Measurements from ENCODE around the gene GALNT9.
"Not testable (repeated sequence)": the region's sequence is repeated elsewhere in the genome, so short reads cannot be mapped to it uniquely, and the experiment has no call there.

The GALNT9 gene

DNA sequence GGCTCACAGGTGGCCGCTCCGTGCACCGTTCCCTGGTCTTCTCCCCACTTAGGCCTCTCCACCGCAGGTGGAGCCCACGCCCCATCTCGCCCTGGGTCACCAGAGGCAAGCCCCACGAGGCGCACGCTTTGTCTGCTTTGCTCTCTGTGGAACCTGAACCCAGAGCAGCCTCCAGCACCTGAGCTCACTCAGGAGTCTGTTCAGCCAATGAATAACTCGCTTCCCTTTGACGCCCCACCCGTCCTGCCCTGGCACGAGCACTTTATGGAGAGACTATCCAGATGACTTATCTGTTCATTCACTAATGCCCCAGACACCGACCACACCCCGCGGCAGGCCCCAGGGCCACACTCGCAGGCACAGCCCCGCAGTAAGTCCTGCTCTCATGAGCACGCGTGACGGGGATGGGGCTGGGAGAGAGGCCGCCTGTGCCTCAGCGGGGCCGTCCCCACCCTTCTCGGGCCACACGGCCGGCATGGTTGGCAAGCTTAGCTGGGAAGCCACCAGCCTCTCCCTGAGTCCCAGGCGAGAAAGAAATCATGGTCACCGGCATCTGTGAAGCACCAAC is 100.1 kb downstream of the GALNT9 start:
- no peak for DNase-seq

DNA sequence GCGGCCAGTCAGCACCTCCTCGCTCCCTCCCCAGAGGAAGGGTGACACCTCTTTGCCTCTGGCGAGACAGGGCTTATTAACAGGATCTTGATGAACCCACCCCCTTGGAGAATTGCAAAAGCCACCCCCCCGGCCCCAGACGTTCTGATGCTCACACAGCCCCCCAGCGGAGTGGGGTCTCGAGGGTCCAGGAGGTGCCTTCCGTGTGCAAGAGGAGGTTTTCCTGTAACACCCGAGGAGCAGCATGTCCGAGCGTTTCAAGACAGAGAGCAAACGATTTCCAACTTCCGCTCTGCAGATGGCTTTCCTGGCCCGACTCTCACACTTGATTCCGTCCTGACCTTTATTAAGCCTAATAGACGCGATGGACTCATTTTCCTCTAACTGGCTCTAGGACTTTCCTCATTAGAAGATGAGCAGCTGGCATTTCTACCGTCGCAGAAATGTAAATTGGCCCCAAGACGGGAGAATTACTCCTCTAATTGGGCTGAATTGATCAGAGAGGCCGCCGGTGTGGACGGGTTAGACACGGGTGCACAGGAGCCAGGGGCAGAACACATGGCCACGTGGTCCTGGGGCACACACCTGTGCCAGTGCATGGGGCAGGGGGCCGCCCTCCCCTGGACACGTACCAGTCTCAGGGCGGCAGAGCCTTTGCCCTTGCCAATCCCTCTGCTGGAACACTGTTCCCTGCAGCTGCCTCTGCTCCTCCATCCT is 100.8 kb downstream of the GALNT9 start:
- no peak for DNase-seq

DNA sequence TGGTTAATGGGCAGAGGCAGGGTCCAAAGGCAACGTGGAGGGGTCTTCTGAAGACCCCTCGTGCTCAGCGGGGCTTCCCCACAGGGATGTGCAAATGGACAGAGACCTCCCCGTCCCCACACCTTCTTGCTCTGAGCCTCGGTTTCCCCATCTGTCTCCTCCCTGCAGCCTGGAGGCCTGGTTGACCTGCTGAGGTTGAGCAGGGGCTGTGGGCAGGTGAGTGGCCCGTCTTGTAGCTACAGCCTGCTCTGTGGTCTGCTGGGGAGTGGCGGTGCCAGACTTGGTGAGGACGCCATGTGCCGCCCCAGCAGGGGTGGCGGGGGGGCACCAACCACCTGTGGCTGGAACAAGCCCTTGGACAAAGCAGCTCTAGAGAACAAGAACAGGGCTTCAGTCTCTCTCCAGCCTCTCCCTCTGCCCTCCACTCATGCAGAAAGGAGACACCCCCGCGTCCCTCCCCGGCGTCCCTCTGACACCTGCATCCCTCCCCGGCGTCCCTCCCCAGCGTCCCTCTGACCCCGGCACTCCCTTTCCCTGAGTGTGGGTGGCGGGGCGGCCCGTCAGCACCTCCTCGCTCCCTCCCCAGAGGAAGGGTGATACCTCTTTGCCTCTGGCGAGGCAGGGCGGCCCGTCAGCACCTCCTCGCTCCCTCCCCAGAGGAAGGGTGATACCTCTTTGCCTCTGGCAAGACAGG is 101.5 kb downstream of the GALNT9 start:
- DNase-seq: no peak

DNA sequence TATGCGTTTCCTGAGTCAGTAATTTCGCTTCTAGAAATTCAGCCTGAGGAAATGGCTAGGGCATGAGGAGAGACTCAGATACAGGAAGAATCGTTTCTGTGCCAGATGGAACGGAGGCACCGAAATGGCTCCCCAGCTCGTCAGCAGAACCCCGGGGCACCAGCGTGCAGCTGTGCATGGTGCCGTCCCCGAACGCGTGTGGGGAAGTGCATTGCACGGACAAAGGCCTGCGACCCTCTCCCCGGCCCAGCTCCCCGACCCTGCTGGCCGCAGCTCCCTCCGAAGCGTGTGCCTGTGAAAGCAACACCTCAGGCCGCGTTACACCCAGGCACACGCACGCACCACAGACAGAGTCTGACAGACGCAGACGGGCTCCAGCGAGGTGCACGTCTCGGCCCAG is 102.3 kb downstream of the GALNT9 start:
- DNase-seq: no peak

DNA sequence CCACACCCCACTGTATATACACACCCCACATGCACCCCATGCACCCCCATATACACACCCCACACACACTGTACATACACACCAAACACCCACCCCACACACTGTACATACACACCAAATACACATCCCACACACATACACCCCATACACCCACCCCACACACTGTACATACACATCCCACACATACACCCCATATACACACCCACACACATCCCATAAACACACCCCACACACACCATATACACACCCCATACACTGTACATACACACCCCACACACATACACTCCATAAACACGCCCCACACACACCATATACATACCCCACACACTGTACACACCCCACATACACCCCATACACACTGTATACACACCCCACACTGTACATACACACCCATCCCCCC is 102.8 kb downstream of the GALNT9 start:
- no peak for DNase-seq

DNA sequence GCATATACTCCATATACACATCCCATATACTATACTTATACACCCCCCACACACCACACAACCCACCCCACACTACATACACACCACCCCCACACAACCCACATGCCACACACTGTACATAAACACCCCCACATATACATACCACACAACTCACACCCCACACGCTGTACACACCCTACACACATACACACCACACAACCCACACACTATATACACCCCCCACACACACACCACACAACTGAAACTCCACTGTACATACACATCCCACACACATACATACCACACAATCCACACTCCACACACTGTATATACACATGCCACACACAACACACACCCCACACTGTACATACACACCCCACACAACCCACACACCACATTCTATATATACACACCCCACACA is 104.2 kb downstream of the GALNT9 start:
- DNase-seq: no peak

DNA sequence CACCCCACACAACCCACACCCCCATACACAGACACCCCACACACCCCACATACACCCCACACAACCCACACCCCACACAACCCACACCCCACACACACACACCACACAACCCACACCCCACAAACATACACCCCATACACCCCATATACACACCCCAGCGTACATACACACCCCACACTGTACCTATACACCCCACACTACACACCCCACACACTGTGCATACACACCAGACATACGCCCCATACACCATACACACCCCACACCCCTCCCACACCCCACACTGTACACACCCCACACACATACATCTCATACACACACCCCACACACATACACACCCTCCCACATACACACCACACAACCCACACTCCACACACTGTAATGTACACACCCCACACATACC is 104.9 kb downstream of the GALNT9 start:
- no peak for DNase-seq

DNA sequence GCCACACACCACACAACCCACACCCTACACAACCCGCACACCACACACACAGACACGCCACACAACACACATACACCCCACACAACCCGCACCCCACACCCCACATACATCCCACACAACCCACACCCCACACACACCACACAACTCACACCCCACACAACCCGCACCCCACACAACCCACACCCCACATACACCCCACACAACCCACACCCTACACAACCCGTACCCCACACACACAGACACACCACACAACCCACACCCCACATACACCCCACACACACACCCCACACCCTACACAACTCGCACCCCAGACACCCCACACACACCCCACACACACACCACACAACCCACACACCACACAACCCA is 106.6 kb downstream of the GALNT9 start:
- DNase-seq: no peak

DNA sequence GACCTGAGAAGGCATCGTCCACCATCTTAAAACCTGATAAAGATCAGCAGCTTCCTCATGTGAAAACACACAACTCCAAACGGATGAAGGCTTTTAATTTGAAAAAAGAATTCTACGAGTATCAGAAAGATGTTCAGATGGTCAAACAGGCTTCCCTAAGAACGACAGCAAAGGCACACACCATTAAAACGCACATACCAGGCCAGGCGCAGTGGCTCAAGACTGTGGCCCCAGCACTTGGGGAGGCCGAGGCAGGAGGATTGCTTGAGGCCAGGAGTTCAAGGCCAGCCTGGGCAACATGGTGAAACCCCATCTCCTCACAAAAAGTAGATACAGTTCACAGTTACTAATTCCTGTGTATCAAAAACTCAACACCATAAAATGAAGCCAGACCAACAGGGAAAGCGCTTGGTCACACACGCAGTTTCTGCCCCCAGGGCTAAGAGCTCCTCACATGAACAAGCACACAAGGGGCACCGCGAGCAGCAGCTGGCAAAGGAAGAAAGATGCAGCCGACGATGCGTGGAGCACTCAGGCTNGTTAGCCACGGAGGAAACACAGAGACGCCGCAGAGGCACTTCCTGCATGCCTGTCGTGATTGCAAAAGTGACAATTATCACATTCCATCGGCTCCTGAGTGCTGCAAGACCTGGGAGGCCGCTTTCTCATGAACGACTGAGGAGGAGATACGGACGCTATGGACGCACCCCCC is 107.1 kb downstream of the GALNT9 start:
- no peak for DNase-seq

DNA sequence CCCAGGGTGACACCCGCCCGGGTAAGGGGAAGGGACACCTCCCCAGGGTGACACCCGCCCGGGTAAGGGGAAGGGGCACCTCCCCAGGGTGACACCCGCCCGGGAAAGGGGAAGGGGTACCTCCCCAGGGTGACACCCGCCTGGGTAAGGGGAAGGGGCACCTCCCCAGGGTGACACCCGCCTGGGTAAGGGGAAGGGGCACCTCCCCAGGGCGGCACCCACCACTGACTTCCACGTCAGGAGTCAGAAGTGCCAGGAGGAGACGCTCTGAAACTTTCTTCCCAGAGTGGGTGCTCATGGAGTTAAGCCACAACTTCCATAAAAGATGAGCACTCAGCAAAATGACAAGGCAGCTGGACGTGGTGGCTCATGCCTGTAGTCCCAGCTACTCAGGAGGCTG is 109.6 kb downstream of the GALNT9 start:
- DNase-seq: not testable (repeated sequence)

DNA sequence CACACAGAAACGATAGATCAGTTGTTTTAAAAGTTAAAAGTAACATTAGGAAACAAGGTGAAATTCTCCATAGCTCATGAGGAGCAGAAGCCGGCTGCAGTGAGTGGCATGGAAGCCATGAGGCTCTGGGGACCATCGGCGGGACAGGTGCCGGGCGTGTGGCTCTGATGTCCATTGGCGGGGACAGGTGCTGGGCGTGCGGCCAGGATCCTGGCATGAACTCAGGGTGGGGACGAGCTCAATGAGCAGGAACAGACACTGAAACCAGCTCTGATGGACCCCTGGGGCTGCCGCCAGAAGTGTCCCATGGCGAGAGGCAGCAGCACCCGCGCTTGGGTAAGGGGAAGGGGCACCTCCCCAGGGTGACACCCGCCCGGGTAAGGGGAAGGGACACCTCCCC is 110.1 kb downstream of the GALNT9 start:
- DNase-seq: no peak

DNA sequence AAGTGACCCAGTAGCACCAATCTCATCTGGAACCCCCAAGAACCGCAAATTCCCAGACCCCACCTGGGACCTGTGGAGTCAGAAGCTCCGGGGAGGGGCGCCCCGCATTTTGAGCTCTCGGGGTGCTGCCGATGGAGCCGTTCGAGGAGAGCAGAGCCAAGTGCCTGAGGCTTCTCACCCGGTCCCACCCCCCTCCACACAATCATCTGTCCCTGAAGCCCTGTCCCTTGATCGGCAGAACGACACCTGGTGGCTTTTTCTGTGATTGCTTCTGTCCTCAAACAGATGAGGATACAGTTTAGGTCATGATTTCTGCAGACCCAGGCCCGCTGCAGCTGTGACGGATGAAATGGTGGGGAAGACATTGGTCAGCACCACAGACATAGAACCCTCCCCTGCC is 110.5 kb downstream of the GALNT9 start:
- no peak for DNase-seq

DNA sequence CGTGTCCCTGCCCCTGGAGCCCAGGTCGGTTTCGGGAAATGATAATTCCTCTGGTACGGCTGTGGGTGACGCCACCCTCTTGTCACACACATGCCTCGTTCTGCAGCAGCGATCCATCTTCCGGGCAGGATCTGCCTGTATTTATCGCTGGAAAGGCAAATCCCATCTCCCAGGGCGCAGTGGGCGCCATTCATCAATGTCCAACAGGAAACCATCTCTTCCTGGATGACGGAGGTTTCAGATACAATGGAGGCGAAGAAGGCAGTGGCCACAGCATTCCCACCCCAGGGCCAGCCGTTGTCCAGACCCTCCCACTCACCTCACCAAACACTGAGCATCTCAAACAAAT is 110.9 kb downstream of the GALNT9 start:
- DNase-seq: no peak

DNA sequence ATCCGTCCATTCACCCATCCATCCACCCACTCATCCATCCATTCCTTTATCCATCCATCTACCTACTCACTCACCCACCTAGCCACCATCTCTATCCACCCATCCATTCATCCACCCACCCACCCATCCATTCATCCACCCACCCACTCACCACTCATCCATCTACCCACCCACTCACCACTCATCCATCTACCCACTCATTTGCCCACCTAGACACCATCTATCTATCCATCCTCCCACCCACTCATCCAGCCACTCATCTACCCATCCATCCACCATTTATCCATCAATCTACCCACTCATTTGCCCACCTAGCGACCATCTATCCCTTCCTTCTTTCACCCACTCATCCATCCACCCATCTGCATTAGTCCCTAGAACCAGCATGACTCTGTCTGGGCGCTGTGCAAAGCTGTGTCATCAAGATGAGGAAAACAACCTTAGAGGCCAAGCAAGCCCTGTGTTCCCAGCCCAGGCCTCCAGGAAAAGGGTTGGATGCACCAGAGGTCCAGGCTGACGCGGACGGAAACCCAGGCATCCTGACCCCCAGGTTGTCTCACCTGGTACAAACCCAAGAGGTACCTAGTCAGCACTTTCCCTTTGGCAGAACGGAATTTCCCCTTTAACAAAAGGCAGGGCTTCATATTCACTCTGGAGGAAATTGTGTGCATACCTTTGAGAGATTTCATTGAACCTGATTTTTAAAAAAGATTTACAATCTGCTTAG is 111.4 kb downstream of the GALNT9 start:
- DNase-seq: no peak

DNA sequence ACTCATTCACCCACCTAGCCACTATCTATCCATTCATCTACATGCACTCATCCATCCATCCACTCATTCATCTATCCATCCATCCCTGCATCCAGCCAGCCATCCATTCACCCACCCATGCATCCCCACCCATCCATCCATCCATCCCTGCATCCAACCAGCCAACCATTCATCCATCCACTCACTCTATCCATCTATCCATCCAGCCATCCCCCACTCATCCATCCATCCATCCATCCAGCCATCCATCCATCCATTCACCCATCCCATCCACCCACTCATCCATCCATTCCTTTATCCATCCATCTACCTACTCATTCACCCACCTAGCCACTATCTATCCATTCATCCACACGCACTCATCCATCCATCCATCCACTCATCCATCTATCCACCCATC is 112.0 kb downstream of the GALNT9 start:
- DNase-seq: no peak

DNA sequence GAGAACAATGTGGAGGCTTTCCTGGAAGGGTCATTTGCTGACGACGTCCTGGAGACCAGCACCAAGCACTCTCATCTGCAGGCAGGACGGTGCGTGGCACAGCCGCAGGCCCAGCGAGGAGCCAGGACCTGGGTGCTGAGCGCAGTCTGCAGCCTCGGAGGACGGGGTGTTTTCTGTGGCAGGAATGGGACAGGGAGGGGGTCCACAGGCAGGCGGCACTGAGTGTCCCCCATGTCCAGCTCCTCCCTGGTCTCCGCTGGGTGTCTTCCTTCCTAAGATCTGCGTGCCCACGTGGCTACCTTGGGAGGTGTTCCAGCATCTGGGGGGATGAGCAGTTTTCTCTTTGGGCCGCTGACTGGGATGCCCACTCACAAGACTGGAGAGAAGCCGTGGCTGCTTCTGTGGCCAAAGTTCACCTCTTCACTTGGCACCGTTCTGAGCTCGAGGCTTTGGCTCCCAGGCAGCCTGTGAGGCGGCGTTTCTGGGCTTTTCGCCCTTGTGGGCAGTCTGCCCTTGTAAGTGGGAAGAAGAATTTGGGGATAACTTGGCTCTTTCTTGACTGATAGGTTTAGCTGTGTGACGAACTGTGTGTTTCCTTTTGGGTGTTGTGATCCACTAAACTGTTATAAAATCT is 112.9 kb downstream of the GALNT9 start:
- DNase-seq: no peak

DNA sequence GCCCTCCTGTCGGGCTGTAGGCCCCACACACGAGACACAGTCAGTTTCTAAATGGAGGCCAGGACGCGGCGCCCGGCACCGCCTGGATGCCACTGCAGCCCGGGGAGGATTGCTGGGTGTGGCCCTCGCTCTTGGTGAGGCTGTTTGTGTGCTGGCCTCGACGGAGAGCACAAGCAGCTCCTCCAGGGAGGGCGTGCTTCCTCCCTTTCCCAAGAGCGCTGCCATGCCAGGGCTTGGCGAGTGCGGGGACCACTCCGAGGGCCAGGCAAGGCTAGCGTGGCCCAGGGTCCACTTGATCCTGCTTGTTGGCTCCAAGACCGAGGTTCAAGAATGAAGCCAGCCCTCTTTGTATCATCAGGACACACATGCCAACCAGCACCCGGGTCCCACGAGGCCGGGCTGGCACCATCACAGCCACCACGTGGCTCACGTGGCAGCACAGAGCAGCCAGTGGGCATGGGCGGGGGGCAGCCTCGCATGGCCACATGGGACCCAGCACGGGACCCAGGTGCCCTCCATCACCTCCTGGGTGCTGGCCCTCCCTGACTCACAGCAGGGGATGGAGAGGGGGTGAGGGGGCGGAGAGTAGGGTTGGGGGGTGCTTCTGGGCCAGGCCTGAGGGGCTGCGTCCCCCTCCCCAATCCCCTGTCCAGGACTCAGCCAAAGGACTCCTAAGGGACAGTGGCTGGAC is 113.9 kb downstream of the GALNT9 start:
- no peak for DNase-seq

DNA sequence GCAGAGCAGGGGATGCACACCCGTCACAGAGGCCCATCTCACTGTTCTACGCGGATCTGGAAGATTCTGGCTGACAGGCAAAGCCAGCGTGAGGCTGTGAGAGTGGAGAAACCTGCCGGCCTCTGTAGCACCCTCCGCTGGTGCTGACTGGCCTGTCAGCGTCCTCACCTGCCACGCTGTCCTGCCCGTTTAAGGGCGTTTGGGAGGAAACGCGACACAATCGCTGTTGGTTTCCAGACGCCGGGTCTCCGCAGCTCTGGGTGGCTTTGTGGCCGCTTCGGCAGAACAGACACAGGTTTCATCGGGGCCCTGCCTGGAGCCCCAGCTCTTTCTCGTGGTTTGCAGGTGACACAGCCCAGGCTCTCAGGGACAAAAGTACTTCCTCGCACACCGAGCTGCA is 114.5 kb downstream of the GALNT9 start:
- no peak for DNase-seq

DNA sequence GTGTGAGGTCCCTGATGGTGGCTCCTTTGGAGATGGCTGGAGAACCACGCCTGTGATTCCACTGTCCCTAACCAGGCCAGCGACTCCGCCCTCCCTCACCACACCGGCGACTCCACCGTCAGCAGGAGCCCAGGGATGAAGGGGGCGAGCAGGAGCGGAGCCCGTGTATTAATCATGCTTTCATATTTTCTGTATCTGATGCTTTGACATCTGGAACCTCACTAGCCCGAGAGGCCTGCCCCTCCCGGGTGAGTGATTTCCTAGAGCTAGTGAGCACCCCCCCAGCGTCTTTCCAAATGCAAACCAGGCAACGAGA is 115.3 kb downstream of the GALNT9 start:
- no peak for DNase-seq

DNA sequence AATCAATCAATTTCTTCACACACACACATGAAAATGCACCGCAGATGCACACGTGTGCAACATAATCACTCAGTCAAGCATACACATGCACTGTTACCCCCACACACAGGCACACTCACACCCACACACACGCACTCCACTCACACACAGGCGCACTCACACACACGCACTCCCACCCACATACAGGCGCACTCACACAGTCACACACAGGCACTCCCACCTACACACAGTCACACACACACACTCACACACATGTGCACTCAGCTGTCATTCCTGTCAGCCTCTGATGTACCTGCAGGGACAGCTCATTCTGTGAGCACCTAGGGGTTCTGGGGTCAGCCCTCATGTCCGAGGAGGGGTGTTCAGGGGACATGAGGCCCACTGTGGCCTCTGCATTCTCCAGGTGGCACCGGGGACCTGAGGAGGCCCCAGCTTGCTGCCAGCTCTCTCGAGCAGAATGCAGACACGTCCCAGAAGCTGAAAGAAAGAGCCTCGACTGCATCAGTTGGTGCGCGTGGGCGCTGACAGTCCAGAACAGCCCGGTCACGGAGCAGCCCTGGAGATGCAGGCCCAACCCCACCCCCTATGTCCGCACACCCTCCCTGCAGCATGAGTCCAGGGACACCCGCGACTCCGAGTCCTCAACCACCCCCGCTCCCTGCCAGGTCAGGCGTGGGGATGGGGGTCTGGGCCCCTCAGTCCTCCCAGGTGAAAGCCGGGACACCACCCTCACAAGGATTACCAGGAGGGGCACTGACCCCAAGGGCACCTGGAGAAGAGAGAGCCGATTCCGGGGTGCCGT is 115.8 kb downstream of the GALNT9 start:
- no peak for DNase-seq

DNA sequence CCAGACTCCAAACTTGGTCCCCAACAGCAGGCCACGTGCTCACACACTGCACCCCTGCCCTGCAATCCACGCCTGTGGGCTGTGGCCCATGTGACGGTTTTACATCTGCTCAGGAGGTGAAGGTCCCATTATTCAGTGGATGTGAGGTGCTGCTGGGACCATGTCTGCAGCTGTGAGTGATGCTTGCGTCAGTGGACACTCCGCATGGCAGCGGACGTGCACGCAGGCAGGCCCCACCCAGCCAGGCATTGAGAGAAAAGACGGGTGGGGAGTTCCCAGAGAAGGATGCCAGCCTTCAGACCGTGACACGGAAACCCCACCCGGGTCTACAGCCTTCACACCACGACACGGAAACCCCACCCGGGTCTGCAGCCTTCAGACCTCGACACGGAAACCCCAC is 117.6 kb downstream of the GALNT9 start:
- no peak for DNase-seq

DNA sequence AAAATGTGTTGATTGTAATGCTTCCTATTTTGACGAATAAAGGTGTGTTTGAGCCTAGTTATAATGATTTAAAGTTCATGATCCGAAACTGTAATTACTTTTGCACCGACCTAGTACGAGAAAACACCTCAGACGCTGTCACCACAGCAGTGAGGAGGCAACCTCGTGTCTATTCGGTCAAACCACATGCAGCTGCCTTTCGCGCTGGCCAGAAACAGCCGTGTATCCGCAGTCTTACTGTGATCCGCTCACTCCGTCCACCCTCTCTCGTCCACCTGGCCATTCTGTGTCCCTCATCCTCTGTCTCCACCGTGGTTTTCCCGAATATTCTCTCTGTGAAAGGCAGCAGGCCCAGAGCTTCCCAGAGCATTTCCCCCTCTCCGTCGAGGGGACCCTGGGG is 118.1 kb downstream of the GALNT9 start:
- no peak for DNase-seq

Data from HCEC 1CT (cell line).